ENCODE data around the gene GRM7. TPM values are rescaled to one million over a fixed set of nuclear protein-coding genes. Genes with fewer than 3 reads are reported as not detected.

Gene GRM7
- total RNA-seq, 2 experiments from 2014 or later: not detected

GRCh38 chr3:7207125-7207524, 346.2 kb downstream of the GRM7 start:
- Mint-ChIP-seq H3K36me3 (no peaks in the 10 kb centered on the region), H3K4me3 (no peak overlapping the region), H3K9me3 (peaks cover under 1% of the 10 kb centered on the region), H3K4me1 (no peaks in the 10 kb centered on the region), H3K27ac (no peak overlapping the region), H3K27me3 (no peaks in the 10 kb centered on the region)
- no peak for DNase-seq

DNA sequence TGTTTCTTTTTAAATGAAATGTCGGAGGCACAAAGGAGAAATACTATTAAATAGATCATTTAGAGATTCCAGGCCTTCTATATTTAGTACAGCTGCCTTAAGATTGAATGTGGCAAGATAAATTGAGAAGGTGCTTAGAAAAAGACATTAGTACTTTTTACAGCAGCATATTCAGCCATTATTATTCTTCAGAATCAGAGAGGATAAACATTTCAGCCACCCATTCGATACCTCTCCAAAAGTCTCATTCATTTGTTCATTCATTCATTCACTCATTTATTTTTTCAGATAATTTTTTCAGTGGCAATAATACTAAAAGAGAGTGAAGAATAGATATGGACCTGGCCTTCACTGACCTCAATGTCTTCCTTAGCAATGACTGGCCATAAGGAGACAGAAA, 347.0 kb downstream of the GRM7 start:
- no peak overlapping the region for H3K27ac Mint-ChIP-seq
- H3K36me3 Mint-ChIP-seq: no peaks in the 10 kb centered on the region
- no peaks in the 10 kb centered on the region for H3K27me3 Mint-ChIP-seq
- no peak overlapping the region for H3K4me3 Mint-ChIP-seq
- H3K9me3 Mint-ChIP-seq: peaks cover 3% of the 10 kb centered on the region
- no peaks in the 10 kb centered on the region for H3K4me1 Mint-ChIP-seq
- DNase-seq: no peak

GRCh38 chr3:7209098-7209497, 348.2 kb downstream of the GRM7 start:
- no peaks in the 10 kb centered on the region for H3K4me1 Mint-ChIP-seq
- H3K4me3 Mint-ChIP-seq: no peak overlapping the region
- H3K36me3 Mint-ChIP-seq: no peaks in the 10 kb centered on the region
- DNase-seq: no peak
- H3K9me3 Mint-ChIP-seq: peaks cover 3% of the 10 kb centered on the region
- H3K27me3 Mint-ChIP-seq: no peaks in the 10 kb centered on the region
- no peak overlapping the region for H3K27ac Mint-ChIP-seq

DNA sequence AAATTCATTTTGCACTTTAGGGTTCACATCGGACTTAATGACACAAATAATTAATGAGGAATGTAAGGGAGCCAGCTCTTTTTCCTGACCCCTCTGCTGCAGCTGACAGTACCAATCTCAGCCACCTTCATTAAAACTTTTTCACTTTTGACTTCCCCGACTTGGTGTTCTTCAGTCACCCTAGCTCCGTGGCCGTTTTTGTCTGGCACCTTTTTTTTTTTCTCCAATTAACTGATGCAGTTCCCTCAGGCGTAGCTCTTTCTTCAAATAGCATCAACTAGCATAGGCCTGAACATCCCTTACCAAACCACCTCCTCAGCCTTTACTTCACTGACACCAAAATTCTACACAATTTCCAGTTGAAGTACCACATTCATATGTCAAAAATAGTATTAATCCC, 350.8 kb downstream of the GRM7 start:
- H3K36me3 Mint-ChIP-seq: no peaks in the 10 kb centered on the region
- no peaks in the 10 kb centered on the region for H3K4me1 Mint-ChIP-seq
- H3K27ac Mint-ChIP-seq: no peak overlapping the region
- no peak overlapping the region for H3K4me3 Mint-ChIP-seq
- H3K9me3 Mint-ChIP-seq: peaks cover 3% of the 10 kb centered on the region
- no peak for DNase-seq
- no peaks in the 10 kb centered on the region for H3K27me3 Mint-ChIP-seq

- Mint-ChIP-seq H3K27me3 (no peaks in the 10 kb centered on the region), H3K27ac (no peak overlapping the region), H3K9me3 (peaks cover 3% of the 10 kb centered on the region), H3K4me3 (no peak overlapping the region), H3K4me1 (no peaks in the 10 kb centered on the region), H3K36me3 (no peaks in the 10 kb centered on the region)
- DNase-seq: no peak
These were observed 354.8 kb downstream of the GRM7 start for GRCh38 chr3:7215706-7216105.

DNA sequence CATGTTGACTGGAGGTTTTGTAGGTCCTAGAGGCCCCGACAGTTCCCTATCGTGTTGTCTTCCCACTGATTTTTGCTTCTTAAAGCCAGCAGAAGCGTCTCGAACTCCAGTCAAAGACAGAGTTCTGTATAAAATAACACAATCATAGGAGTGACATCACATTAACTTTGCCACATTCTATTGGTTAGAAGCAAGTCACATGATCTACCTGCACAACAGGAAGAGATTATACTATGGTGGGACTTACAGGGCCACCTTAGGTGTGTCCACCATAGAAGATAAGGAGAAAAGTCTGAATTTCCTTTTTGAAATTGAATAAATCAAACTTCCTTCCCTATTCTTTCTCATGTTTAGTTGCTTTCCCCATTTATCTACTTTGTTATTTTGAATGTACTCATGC, 365.5 kb downstream of the GRM7 start:
- H3K27ac Mint-ChIP-seq: no peak overlapping the region
- H3K9me3 Mint-ChIP-seq: peaks cover 2% of the 10 kb centered on the region
- no peaks in the 10 kb centered on the region for H3K36me3 Mint-ChIP-seq
- H3K27me3 Mint-ChIP-seq: no peaks in the 10 kb centered on the region
- no peaks in the 10 kb centered on the region for H3K4me1 Mint-ChIP-seq
- H3K4me3 Mint-ChIP-seq: no peak overlapping the region
- no peak for DNase-seq

GRCh38 chr3:7238565-7239295, 377.8 kb downstream of the GRM7 start:
- H3K27me3 Mint-ChIP-seq: no peaks in the 10 kb centered on the region
- H3K4me1 Mint-ChIP-seq: no peaks in the 10 kb centered on the region
- DNase-seq: no peak
- H3K4me3 Mint-ChIP-seq: no peak overlapping the region
- H3K36me3 Mint-ChIP-seq: no peaks in the 10 kb centered on the region
- H3K9me3 Mint-ChIP-seq: peaks cover 3% of the 10 kb centered on the region
- H3K27ac Mint-ChIP-seq: no peak overlapping the region

GRCh38 chr3:7241584-7242302, 380.8 kb downstream of the GRM7 start:
- Mint-ChIP-seq H3K4me3 (no peak overlapping the region), H3K27ac (no peak overlapping the region), H3K9me3 (peaks cover 3% of the 10 kb centered on the region), H3K27me3 (no peaks in the 10 kb centered on the region), H3K4me1 (no peaks in the 10 kb centered on the region), H3K36me3 (no peaks in the 10 kb centered on the region)
- no peak for DNase-seq

DNA sequence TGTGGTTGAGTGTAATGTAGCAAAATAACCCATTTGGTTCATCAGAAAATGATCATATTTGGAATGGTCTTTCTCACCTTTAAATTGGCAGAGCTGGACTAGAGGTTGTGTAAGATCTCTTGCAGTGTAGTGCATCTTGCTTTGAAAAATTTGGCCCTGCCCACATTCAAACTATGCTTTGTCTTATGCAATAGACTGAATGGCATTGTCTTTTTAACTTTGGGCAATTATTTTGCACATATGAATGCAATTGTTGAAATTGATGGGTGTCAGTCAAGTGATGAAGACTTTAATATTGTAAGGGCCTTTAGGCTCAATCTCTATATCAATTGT, 381.4 kb downstream of the GRM7 start:
- Mint-ChIP-seq H3K27me3 (no peaks in the 10 kb centered on the region), H3K4me1 (no peaks in the 10 kb centered on the region), H3K9me3 (peaks cover 2% of the 10 kb centered on the region), H3K36me3 (no peaks in the 10 kb centered on the region), H3K27ac (no peak overlapping the region), H3K4me3 (no peak overlapping the region)
- no peak for DNase-seq

- no peak overlapping the region for H3K27ac Mint-ChIP-seq
- no peaks in the 10 kb centered on the region for H3K27me3 Mint-ChIP-seq
- no peaks in the 10 kb centered on the region for H3K36me3 Mint-ChIP-seq
- no peak overlapping the region for H3K4me3 Mint-ChIP-seq
- no peak for DNase-seq
- peaks cover 2% of the 10 kb centered on the region for H3K9me3 Mint-ChIP-seq
- H3K4me1 Mint-ChIP-seq: no peaks in the 10 kb centered on the region
These were observed 388.7 kb downstream of the GRM7 start for GRCh38 chr3:7249493-7250076.

DNA sequence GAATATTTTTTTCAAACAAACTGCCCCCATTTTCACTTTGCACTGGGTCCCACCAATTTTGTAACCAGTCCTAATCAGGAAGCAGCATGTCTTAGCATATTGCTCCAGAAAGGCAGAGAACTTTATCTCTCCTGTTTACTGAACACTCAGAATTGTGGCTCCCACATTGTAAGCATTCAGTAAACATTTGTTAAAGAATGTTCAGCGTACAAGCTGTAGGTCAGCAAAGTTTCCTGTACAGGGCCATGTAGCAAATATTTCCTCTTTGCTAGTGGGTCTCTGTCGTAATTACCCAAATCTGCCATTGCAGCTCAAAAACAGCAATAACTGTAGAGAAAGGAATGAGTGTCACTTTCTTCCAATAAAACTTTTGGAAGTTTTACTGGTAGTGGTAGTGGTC, 393.3 kb downstream of the GRM7 start:
- no peak overlapping the region for H3K27ac Mint-ChIP-seq
- no peaks in the 10 kb centered on the region for H3K27me3 Mint-ChIP-seq
- peaks cover 2% of the 10 kb centered on the region for H3K9me3 Mint-ChIP-seq
- H3K4me3 Mint-ChIP-seq: no peak overlapping the region
- no peaks in the 10 kb centered on the region for H3K4me1 Mint-ChIP-seq
- no peak for DNase-seq
- no peaks in the 10 kb centered on the region for H3K36me3 Mint-ChIP-seq

DNA sequence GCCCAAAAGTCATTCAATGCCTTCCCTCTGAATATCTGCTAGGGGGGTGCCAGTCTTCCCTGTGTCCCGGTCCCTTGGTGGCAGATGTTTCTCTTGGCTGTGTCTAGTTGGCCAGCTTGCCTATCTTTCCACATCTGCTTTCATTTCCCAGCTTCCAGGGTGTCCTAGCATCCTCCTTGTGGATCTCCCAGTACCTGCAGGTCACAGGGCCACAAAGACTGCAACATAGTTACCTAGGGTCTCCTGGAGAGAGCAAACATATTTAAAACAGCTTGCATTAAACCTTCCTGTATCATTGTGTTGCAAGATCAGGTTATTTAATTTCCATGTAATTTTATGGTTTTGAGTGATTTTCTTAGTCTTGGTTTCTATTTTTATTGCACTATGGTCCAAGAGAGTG, 400.1 kb downstream of the GRM7 start:
- no peak overlapping the region for H3K27ac Mint-ChIP-seq

GRCh38 chr3:7263347-7264195, 402.7 kb downstream of the GRM7 start:
- Mint-ChIP-seq H3K27me3 (no peaks in the 10 kb centered on the region), H3K4me3 (no peak overlapping the region), H3K36me3 (no peaks in the 10 kb centered on the region), H3K4me1 (no peaks in the 10 kb centered on the region), H3K9me3 (no peaks in the 10 kb centered on the region), H3K27ac (no peak overlapping the region)
- no peak for DNase-seq

More for the DNA sequence above, 400.1 kb downstream of the GRM7 start:
- Mint-ChIP-seq H3K27me3 (no peaks in the 10 kb centered on the region), H3K4me3 (no peak overlapping the region), H3K4me1 (no peaks in the 10 kb centered on the region), H3K9me3 (no peaks in the 10 kb centered on the region), H3K36me3 (no peaks in the 10 kb centered on the region)
- no peak for DNase-seq

DNA sequence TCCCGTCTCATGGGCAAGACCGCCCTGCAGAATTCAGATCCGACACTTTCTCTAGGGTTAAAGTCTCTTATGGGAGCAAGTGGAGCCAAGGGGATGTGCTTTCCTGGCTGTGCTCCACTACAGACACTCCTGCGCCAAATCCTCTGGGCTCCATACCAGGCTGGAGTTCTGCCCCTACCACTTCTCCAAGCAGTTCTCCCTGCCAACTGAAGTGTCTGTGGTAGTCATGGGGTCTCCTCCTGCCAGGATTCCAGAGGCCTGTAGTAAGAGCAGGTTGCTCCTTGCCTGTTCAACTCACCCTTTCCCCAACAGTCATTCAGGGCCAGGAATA, 403.2 kb downstream of the GRM7 start:
- Mint-ChIP-seq H3K9me3 (no peaks in the 10 kb centered on the region), H3K36me3 (no peaks in the 10 kb centered on the region)

GRCh38 chr3:7265736-7266135, 404.8 kb downstream of the GRM7 start:
- Mint-ChIP-seq H3K36me3 (no peaks in the 10 kb centered on the region), H3K9me3 (no peaks in the 10 kb centered on the region), H3K4me3 (no peak overlapping the region), H3K27ac (no peak overlapping the region), H3K27me3 (no peaks in the 10 kb centered on the region), H3K4me1 (no peaks in the 10 kb centered on the region)
- no peak for DNase-seq

More for the DNA sequence above, 403.2 kb downstream of the GRM7 start:
- no peaks in the 10 kb centered on the region for H3K27me3 Mint-ChIP-seq
- DNase-seq: no peak
- no peak overlapping the region for H3K4me3 Mint-ChIP-seq
- no peak overlapping the region for H3K27ac Mint-ChIP-seq
- no peaks in the 10 kb centered on the region for H3K4me1 Mint-ChIP-seq
